DMS53 treated with DMSO at 0.1 percent for 48 hours (cell line): ENCODE data around the gene PIN1.

Experiments
- DNase-seq: peaks from one replicate; lab custom pipeline; 2025; ENCODE audit not compliant: unreplicated experiment; lab: John Stamatoyannopoulos, UW

Gene PIN1

DNA sequence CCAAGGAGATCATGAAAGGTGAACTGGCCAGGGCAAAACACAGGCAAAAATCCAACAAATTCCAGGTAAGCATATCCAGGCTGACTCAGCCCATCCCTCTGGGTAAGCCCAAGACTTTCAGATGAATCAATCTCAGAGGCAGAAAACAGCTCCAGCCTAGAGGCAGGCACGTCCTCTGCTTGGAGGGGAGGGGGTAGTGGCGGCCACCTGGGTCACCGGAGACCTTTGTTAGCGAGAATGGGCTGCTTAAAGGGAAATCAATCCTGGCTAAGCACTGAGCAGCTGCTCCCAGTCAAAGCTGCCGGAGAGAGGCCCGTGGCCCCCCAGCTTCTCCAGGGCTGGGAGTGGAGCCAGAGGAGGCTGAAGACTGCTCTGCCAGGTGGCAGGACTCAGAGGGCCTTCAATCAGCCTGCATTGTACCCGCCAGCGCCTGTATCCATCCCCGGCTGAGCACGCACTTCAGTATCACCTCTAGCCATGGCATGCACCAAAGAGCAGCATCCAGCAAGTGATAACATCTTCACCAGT lies 48.2 kb downstream of the PIN1 start:
- DNase-seq = no peak

DNA sequence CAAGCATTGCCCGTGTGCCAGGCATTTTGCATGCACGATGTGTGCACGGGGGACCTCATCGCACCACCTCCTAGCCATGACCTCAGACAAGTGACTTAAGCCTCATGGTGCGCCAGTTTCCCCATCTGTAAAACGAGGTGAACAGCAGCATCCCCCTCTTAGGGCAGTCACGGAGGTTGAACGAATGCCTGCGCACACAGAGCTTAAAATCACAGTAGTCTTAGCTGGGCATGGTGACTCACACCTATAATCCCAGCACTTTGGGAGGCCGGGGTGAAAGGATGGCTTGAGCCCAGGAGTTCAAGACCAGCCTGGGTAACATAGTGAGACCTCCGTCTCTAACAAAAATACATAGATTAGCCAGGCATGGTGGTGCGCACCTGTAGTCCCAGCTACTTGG lies 48.6 kb downstream of the PIN1 start:
- no peak for DNase-seq

DNA sequence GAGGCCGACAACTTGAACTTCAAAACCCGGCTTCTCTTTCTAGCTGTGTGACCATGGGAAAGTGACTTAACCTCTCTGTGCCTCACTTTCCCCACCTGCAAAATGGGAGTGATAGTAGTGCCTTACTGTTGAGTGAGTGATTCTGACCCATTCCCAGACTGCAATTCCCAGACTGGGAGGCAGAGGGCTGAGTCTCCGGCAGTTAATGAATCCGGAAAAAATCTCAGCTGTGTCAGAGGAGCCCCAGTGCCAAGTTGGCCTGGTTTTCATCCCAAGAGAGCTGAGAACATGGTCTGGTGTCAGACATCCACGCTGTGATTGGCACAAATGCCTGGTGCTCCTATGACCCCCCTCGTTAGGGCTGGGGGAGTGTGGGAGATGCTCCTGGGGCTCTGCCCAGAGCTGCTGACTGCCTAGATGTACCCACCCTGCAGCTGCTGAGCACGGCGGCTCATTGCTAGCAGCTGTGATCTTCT lies 50.0 kb downstream of the PIN1 start:
- DNase-seq = no peak

DNA sequence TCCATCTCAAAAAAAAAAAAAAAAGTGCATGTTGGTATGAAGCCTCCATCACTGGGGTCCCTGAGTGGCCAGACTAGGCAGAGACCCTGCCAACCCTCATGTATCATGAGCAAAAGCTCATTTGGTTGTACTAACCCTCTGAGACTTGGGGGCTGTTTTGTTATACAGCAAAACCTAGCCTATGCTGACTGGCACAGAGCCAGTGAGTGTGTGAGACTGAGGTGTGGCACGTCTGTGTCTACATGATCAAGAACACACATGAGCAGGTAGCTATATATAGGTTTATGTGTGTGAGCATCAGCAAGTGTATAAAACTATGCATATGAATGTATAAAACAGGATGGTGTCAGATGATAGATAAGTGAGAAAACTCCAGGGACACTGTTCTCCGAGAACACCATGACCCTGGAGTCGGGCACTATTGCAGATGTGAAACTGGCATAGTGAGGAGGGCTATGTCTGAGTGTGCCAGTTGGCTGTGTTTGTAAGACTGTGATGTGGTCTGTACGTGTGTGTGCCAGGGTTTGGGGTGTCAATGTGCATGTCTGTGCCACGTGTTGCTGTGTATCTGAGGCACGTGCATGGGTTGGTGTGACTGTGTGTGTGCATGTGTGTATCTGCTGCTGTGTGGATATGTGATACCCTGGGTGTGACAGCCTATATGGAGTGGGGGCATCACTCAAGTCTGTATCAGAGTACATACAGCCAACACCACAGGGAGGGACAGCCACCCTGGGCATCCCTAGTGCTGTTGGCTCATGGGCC lies 56.7 kb downstream of the PIN1 start:
- DNase-seq = no peak
